A549 (cell line): ENCODE data around the gene HOXC6. TPM values are rescaled to one million over a fixed set of nuclear protein-coding genes. Genes with fewer than 3 reads are reported as not detected.

Source experiments
- ATAC-seq, 2 experiments: fragments of 200-7000 bp in 1 of 2; fragments of >200 bp in 1 of 2; cut with Nextera tagmentation in 1 of 2; cut with Tn5 transposase in 1 of 2; 3 replicates each; pipeline versions ENCODE4 v1.8.0 to v1.9.1; 2018 to 2020; ENCODE audit warnings: mild to moderate bottlenecking in 1 of 2, moderate library complexity in 1 of 2
- CTCF ChIA-PET: fragments of 300-600 bp; sonication (Branson Sonifier 250); formaldehyde crosslinking; extraction: SDS; loops from one replicate; lab custom pipeline; 2021; ENCODE audit warnings: antibody characterized with exemption, inconsistent platforms; lab: Yijun Ruan, JAX
- POLR2A ChIA-PET: fragments of 350-600 bp; formaldehyde crosslinking; extraction: SDS; loops from one replicate; lab custom pipeline; 2021; ENCODE audit warnings: antibody characterized with exemption, inconsistent platforms; lab: Yijun Ruan, JAX
- DNase-seq, 2 experiments: peaks; one replicate each; pipeline versions ENCODE4 v3.0.0 to v3.0.0-alpha.2; 2011 to 2016; ENCODE audit warnings: low read depth in 1 of 2, low spot score in 1 of 2
- FAIRE-seq: peaks from 2 replicates; lab custom pipeline; 2011; peaks lifted over from hg19 to GRCh38; lab: Jason Lieb, UNC
- H3K27ac ChIP-seq, 2 experiments: fragments of >200 bp; sonication (Bioruptor Twin); formaldehyde crosslinking; 3 replicates each; pipeline ENCODE4 v1.5.1; 2016 to 2017
- H3K4me1 ChIP-seq: fragments of >200 bp; sonication (Bioruptor Twin); formaldehyde crosslinking; 3 replicates; pipeline ENCODE4 v1.6.1; 2016
- H3K4me2 ChIP-seq: fragments of >200 bp; sonication (Bioruptor Twin); formaldehyde crosslinking; 3 replicates; pipeline ENCODE4 v1.6.1; 2016
- H3K4me3 ChIP-seq: fragments of >200 bp; sonication (Bioruptor Twin); formaldehyde crosslinking; 3 replicates; pipeline ENCODE4 v1.5.1; 2016
- H3K9me3 ChIP-seq: fragments of >200 bp; sonication (Bioruptor Twin); formaldehyde crosslinking; 3 replicates; pipeline ENCODE4 v1.6.1; 2016
- BHLHE40 ChIP-seq: IDR thresholded peaks from 2 replicates; pipeline ENCODE4 v1.6.1; 2012; ENCODE audit warnings: low read depth, low read length, inconsistent platforms
- CBX2 ChIP-seq: fragments of 200-600 bp; sonication (generic); IDR thresholded peaks from 2 replicates; pipeline ENCODE4 v1.6.1; 2016; ENCODE audit warnings: low read depth, mild to moderate bottlenecking, borderline replicate concordance
- EHF ChIP-seq: fragments of 250-450 bp; sonication (Bioruptor Pico); IDR thresholded peaks from 2 replicates; pipeline ENCODE4 v1.5.0; 2020; ENCODE audit warnings: mild to moderate bottlenecking
- ELK1 ChIP-seq: fragments of 150-350 bp; IDR thresholded peaks from 2 replicates; pipeline ENCODE4 v1.6.1; 2014; ENCODE audit warnings: low read depth, mild to moderate bottlenecking, low read length
- EP300 ChIP-seq, 2 experiments: fragments of >200 bp; sonication (Bioruptor Twin); formaldehyde crosslinking; IDR thresholded peaks; 2 replicates in 1 of 2; 3 replicates in 1 of 2; pipeline ENCODE4 v1.6.1; 2016 to 2017
- ESRRA ChIP-seq: fragments of 150-350 bp; IDR thresholded peaks from 2 replicates; pipeline ENCODE4 v1.6.1; 2014; ENCODE audit warnings: mild to moderate bottlenecking, low read length, borderline replicate concordance
- HDAC2 ChIP-seq: fragments of 200-600 bp; sonication (generic); IDR thresholded peaks from 2 replicates; pipeline ENCODE4 v1.6.1; 2016
- HOXB13 ChIP-seq: fragments of 250-450 bp; sonication (Bioruptor Pico); IDR thresholded peaks from 2 replicates; pipeline ENCODE4 v1.5.0; 2020; ENCODE audit warnings: low read depth, mild to moderate bottlenecking, moderate library complexity
- HOXB5 ChIP-seq: fragments of 250-450 bp; sonication (Bioruptor Pico); IDR thresholded peaks from 2 replicates; pipeline ENCODE4 v1.5.0; 2020; ENCODE audit warnings: mild to moderate bottlenecking, moderate library complexity
- JUNB ChIP-seq: fragments of >200 bp; sonication (Bioruptor Twin); formaldehyde crosslinking; IDR thresholded peaks from 2 replicates; pipeline ENCODE4 v1.6.1; 2016
- KDM1A ChIP-seq: fragments of 200-600 bp; sonication (generic); IDR thresholded peaks from 2 replicates; pipeline ENCODE4 v1.6.1; 2016; ENCODE audit warnings: low read depth, mild to moderate bottlenecking
- KDM5A ChIP-seq: fragments of 200-600 bp; sonication (generic); IDR thresholded peaks from 2 replicates; pipeline ENCODE4 v1.6.1; 2016; ENCODE audit warnings: antibody characterized with exemption, mild to moderate bottlenecking
- MAFK ChIP-seq: fragments of 450-650 bp; IDR thresholded peaks from 2 replicates; pipeline ENCODE4 v1.6.1; 2014; ENCODE audit not compliant: partially characterized antibody
- MAX ChIP-seq: IDR thresholded peaks from 2 replicates; pipeline ENCODE4 v1.6.1; 2012
- NPAS2 ChIP-seq: fragments of 250-450 bp; sonication (Bioruptor Pico); IDR thresholded peaks from 2 replicates; pipeline ENCODE4 v1.8.0; 2022; ENCODE audit warnings: mild to moderate bottlenecking, moderate library complexity, borderline replicate concordance
- NR3C1 ChIP-seq: fragments of >200 bp; sonication (Bioruptor Twin); formaldehyde crosslinking; IDR thresholded peaks from 3 replicates; pipeline ENCODE4 v1.6.1; 2017
- POLR2AphosphoS2 ChIP-seq: conservative IDR thresholded peaks from 2 replicates; pipeline ENCODE4 v1.6.1; 2012; ENCODE audit warnings: low read length, improper control_type of control experiment, inconsistent platforms
- RARB ChIP-seq: fragments of 250-450 bp; sonication (Bioruptor Pico); IDR thresholded peaks from 2 replicates; pipeline ENCODE4 v1.8.0; 2021; ENCODE audit warnings: mild to moderate bottlenecking, moderate library complexity
- TFCP2L1 ChIP-seq: fragments of 250-450 bp; sonication (Bioruptor Pico); IDR thresholded peaks from 2 replicates; pipeline ENCODE4 v1.5.0; 2021; ENCODE audit warnings: mild to moderate bottlenecking
- TP53 ChIP-seq: fragments of 250-450 bp; sonication (Bioruptor Pico); IDR thresholded peaks from 2 replicates; pipeline ENCODE4 v1.5.0; 2021; ENCODE audit warnings: mild to moderate bottlenecking, moderate library complexity
- ZNF302 ChIP-seq: fragments of 250-450 bp; sonication (Bioruptor Pico); IDR thresholded peaks from 2 replicates; pipeline ENCODE4 v1.9.0; 2021; ENCODE audit warnings: inconsistent platforms, mild to moderate bottlenecking, moderate library complexity
- WGBS: methylation state at CpG from one replicate; pipeline ENCODE4 v1.1.6; 2017; ENCODE audit errors: missing lambda C conversion rate; 5-methylcytosine and 5-hydroxymethylcytosine counted together
- polyA plus RNA-seq, 4 experiments: library from polyadenylated mRNA; depleted of rRNA in 3 of 4; stranded (reverse); fragments of >200 nt; fragmentation: RNase III in 1 of 4; extraction: RNeasy Plus Mini Kit Qiagen cat#74134 plus additional on column Dnase treatment in 1 of 4; gene quantifications; 2 replicates in 3 of 4; 3 replicates in 1 of 4; pipeline ENCODE4 v1.2.3, GENCODE V29; 2011 to 2017

The HOXC6 gene
- polyA plus RNA-seq, 2 of the 4 experiments (the other 2 are of a cell fraction) = 5.2 to 6.0 TPM

GRCh38 chr12:54033980-54034784 lies 5.9 kb downstream of the HOXC6 start (continued):
- TF ChIP-seq POLR2AphosphoS2 = no peak

GRCh38 chr12:54034785-54035310 lies 6.6 kb downstream of the HOXC6 start:
- no peak for TF ChIP-seq EHF
- TF ChIP-seq ELK1 = no peak
- no peak for TF ChIP-seq RARB (CRISPR knock-in tag)
- no peak for TF ChIP-seq MAFK
- TF ChIP-seq HDAC2 = no peak
- TF ChIP-seq ZNF302 = no peak
- no peak for TF ChIP-seq TFCP2L1 (CRISPR knock-in tag)
- TF ChIP-seq KDM5A = no peak
- TF ChIP-seq TP53 (CRISPR knock-in tag) = no peak
- no peak for TF ChIP-seq POLR2AphosphoS2
- no peak for TF ChIP-seq JUNB
- no peak for TF ChIP-seq MAX
- TF ChIP-seq HOXB5 (CRISPR knock-in tag) = no peak
- TF ChIP-seq CBX2 = no peak
- no peak for TF ChIP-seq ESRRA
- TF ChIP-seq KDM1A = no peak
- no peak for TF ChIP-seq NPAS2 (CRISPR knock-in tag)
- TF ChIP-seq, all 56 proteins: peak for 0
- POLR2A ChIA-PET = interaction anchor here (1.0 kb wide), 1 partner anchor 19 kb away, joined by 3 read pairs; the partner anchor contains the start of gene HOXC4
- H3K9me3 ChIP-seq = no peaks in the 10 kb centered on the region
- no peak for FAIRE-seq
- no peak for DNase-seq
- ATAC-seq = no peak
- no peak overlapping the region for H3K4me3 ChIP-seq
- CTCF ChIA-PET = interaction anchor here (0.6 to 27.9 kb wide), 6 partner anchors 16 to 180 kb away, joined by 3 to 476 read pairs (median 5); partner anchors contain the start of gene SMUG1
- WGBS = 94% methylated on average over 17 of the region's 22 CpGs
- H3K4me2 ChIP-seq = no peak overlapping the region
- peaks cover 7% of the 10 kb centered on the region; the same call in 1 of the 3 replicates for H3K4me1 ChIP-seq
- no peak overlapping the region for H3K27ac ChIP-seq

GRCh38 chr12:54035568-54036264 lies 7.5 kb downstream of the HOXC6 start:
- ChIA-PET POLR2A (interaction anchor here (1.0 to 1.6 kb wide), 2 partner anchors 18 kb away, joined by 3 to 5 read pairs; partner anchors contain the start of gene HOXC4), CTCF (interaction anchor here (0.6 to 27.9 kb wide), 10 partner anchors 9 to 208 kb away, joined by 3 to 476 read pairs (median 4); partner anchors contain the start of gene SMUG1)
- TF ChIP-seq NR3C1 = no peak
- no peak for TF ChIP-seq ELK1
- no peak for TF ChIP-seq EP300 (IDR thresholded peaks at IDR 0.05)
- no peak for TF ChIP-seq BHLHE40
- TF ChIP-seq HOXB13 = no peak
- TF ChIP-seq KDM5A = no peak
- no peak for TF ChIP-seq ESRRA
- FAIRE-seq (no peak), DNase-seq (no peak), ATAC-seq (no peak)
- Histone ChIP-seq H3K4me3 (no peak overlapping the region), H3K27ac (no peak overlapping the region), H3K9me3 (no peaks in the 10 kb centered on the region), H3K4me1 (peaks cover 7% of the 10 kb centered on the region; the same call in 1 of the 3 replicates), H3K4me2 (no peak overlapping the region)
- WGBS = 82% methylated on average over 4 of the region's 6 CpGs
